SJSA1 (cell line): ENCODE measurements around the gene LIPM. TPM values are rescaled to one million over a fixed set of nuclear protein-coding genes. Genes with fewer than 3 reads are reported as not detected.

Source experiments
- DNase-seq, 2 experiments: peaks; one replicate each; pipeline ENCODE4 v3.0.0-alpha.2; 2015 to 2020; ENCODE audit warnings: low spot score in 2 of 2, low read depth in 1 of 2
- H3K27ac ChIP-seq: fragments of 250-450 bp; sonication (Bioruptor Pico); 2 replicates; pipeline ENCODE4 v1.5.1; 2020; ENCODE audit warnings: mild to moderate bottlenecking, moderate library complexity
- H3K27me3 ChIP-seq: fragments of 250-450 bp; sonication (Bioruptor Pico); replicated peaks from 2 replicates; pipeline ENCODE4 v1.5.1; 2020; ENCODE audit warnings: mild to moderate bottlenecking, moderate library complexity
- H3K36me3 ChIP-seq: fragments of 250-450 bp; sonication (Bioruptor Pico); 2 replicates; pipeline ENCODE4 v1.5.1; 2020; ENCODE audit warnings: mild to moderate bottlenecking
- H3K4me1 ChIP-seq: fragments of 250-450 bp; sonication (Bioruptor Pico); replicated peaks from 2 replicates; pipeline ENCODE4 v1.6.1; 2021; ENCODE audit warnings: mild to moderate bottlenecking
- H3K4me3 ChIP-seq: fragments of 250-450 bp; sonication (Bioruptor Pico); 2 replicates; pipeline ENCODE4 v1.5.1; 2020; ENCODE audit warnings: mild to moderate bottlenecking
- H3K9me3 ChIP-seq: fragments of 250-450 bp; sonication (Bioruptor Pico); replicated peaks from 2 replicates; pipeline ENCODE4 v1.5.1; 2020; ENCODE audit warnings: mild to moderate bottlenecking
- total RNA-seq: library from RNA; depleted of rRNA; stranded (reverse); fragments of >200 nt; shearing (Covaris generic); gene quantifications from 2 replicates; pipeline ENCODE4 v1.2.3, GENCODE V29; 2014; rRNA removed

Gene LIPM
- total RNA-seq, result not detected in 2 replicates

GRCh38 chr10:88802523-88803285 lies at the start of gene LIPM:
Gene LIPM, plus strand, starts transcription at chr10:88802730. Its CDS starts 167 bp downstream, at chr10:88802897.
- Histone ChIP-seq H3K9me3 (no peaks in the 10 kb centered on the region), H3K4me1 (no peaks in the 10 kb centered on the region), H3K27ac (no peak within 1 kb of the TSS), H3K4me3 (no peak within 1 kb of the TSS), H3K27me3 (no peaks in the 10 kb centered on the region), H3K36me3 (no peaks in the 10 kb centered on the region)
- no peak for DNase-seq

GRCh38 chr10:88754287-88754686 lies 48.2 kb upstream of the LIPM start:
- no peaks in the 10 kb centered on the region for H3K4me1 ChIP-seq
- DNase-seq, result no peak
- H3K4me3 ChIP-seq, result no peak overlapping the region
- no peak overlapping the region for H3K27ac ChIP-seq
- H3K27me3 ChIP-seq, result peaks cover 4% of the 10 kb centered on the region
- H3K9me3 ChIP-seq, result no peaks in the 10 kb centered on the region
- H3K36me3 ChIP-seq, result no peaks in the 10 kb centered on the region

GRCh38 chr10:88755753-88756152 lies 46.8 kb upstream of the LIPM start:
- DNase-seq, result no peak
- H3K36me3 ChIP-seq, result no peaks in the 10 kb centered on the region
- no peak overlapping the region for H3K4me3 ChIP-seq
- no peaks in the 10 kb centered on the region for H3K9me3 ChIP-seq
- H3K27me3 ChIP-seq, result peaks cover 7% of the 10 kb centered on the region
- H3K27ac ChIP-seq, result no peak overlapping the region
- H3K4me1 ChIP-seq, result no peaks in the 10 kb centered on the region

GRCh38 chr10:88756660-88757059 lies 45.9 kb upstream of the LIPM start:
- Histone ChIP-seq H3K9me3 (no peaks in the 10 kb centered on the region), H3K27me3 (peaks cover 9% of the 10 kb centered on the region), H3K36me3 (no peaks in the 10 kb centered on the region), H3K27ac (no peak overlapping the region), H3K4me3 (no peak overlapping the region), H3K4me1 (no peaks in the 10 kb centered on the region)
- DNase-seq, result no peak

DNA sequence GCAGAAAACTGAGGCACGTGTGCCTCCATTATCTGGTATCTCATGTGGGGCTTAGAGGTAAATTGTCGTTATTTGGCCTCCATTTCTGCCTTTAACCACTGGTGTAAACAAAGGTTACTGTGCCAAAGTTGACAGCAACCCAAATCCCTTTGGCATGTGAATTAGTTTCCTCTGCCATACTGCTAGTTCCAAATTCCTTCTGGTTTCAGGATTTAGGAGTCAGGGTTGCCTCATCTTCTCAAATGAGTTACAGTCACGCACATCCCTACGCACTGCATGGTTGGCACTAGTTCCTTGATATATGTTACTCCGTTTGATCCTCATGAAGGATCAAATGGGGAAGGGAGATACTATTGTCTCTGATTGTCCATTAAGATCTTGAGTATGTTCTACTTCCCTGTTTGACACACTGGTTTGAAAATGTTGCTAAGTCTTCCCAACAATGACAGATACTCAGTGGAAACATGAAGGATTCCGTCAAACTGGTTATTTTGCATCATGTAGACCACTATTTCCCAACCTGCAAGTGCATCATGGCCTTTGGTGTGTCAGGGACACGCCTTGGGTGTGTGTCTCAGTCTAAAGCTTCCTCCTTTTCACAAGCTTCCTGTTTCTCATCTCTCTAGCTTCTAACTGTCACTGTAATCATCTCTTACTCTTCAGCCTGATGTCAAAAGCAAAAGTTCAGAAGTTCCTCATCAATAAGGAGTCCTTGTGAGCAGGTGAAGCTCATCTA lies 43.0 kb upstream of the LIPM start, which contains the start of gene LIPN:
LIPN (plus strand) TSS at position 655 of the 736 bp plus-strand sequence. CDS start 1,386 bp downstream, outside the sequence.
- peaks cover 20% of the 10 kb centered on the region for H3K27me3 ChIP-seq
- no peaks in the 10 kb centered on the region for H3K9me3 ChIP-seq
- no peak within 1 kb of the TSS for H3K27ac ChIP-seq
- H3K4me3 ChIP-seq, result no peak within 1 kb of the TSS
- H3K4me1 ChIP-seq, result no peaks in the 10 kb centered on the region
- no peak for DNase-seq
- no peaks in the 10 kb centered on the region for H3K36me3 ChIP-seq

- Histone ChIP-seq H3K9me3 (no peaks in the 10 kb centered on the region), H3K27me3 (peaks cover 25% of the 10 kb centered on the region), H3K27ac (no peak overlapping the region), H3K4me1 (no peaks in the 10 kb centered on the region), H3K4me3 (no peak overlapping the region), H3K36me3 (no peaks in the 10 kb centered on the region)
- DNase-seq, result no peak
Observed at GRCh38 chr10:88762906-88763305, 39.6 kb upstream of the LIPM start.

DNA sequence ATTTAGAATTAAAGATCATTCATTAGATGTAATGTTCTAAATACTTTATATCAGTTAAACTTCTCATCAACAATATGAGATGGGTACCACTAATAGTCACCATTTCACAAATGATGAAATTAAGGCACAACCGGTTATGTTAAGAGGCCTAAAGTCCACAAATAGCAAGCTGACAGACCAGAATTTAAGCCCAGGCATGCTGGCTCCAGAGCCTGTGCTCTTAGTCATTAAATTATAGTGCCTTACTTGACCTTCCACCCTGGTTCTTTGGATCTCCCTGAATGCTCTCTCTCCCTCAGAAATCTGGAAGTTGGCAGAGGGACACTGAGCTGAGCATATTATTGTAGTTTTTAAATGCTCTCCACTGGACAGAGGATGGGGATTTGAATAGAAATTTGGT lies 39.1 kb upstream of the LIPM start:
- Histone ChIP-seq H3K27me3 (peaks cover 25% of the 10 kb centered on the region), H3K4me3 (no peak overlapping the region), H3K9me3 (no peaks in the 10 kb centered on the region), H3K36me3 (no peaks in the 10 kb centered on the region), H3K4me1 (no peaks in the 10 kb centered on the region), H3K27ac (no peak overlapping the region)
- no peak for DNase-seq

GRCh38 chr10:88764110-88764509 lies 38.4 kb upstream of the LIPM start:
- DNase-seq, result no peak
- Histone ChIP-seq H3K27me3 (peaks cover 25% of the 10 kb centered on the region), H3K36me3 (no peaks in the 10 kb centered on the region), H3K4me1 (no peaks in the 10 kb centered on the region), H3K27ac (no peak overlapping the region), H3K4me3 (no peak overlapping the region), H3K9me3 (no peaks in the 10 kb centered on the region)

GRCh38 chr10:88765816-88766215 lies 36.7 kb upstream of the LIPM start:
- Histone ChIP-seq H3K4me1 (no peaks in the 10 kb centered on the region), H3K4me3 (no peak overlapping the region), H3K36me3 (no peaks in the 10 kb centered on the region), H3K9me3 (no peaks in the 10 kb centered on the region), H3K27ac (no peak overlapping the region), H3K27me3 (peaks cover 22% of the 10 kb centered on the region)
- no peak for DNase-seq

DNA sequence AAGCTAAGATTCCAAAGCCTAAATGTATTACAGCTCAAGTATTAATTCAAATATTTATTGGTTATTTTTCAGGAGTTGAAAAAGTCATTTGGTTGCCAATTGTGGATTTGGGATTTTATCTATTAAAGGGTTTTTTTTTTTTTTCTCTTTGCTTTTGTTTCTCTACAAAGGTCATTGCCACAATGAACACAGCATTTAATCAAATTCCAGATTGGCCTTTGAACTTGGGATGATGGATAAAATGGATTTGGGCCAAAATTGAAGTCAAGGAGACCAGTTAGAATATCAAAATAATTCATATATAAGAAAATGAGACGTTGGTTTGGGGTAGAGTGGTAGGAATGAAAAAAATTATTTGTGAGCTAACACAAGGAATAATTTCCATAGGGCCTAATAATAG lies 33.1 kb upstream of the LIPM start:
- H3K27me3 ChIP-seq, result peaks cover 15% of the 10 kb centered on the region
- no peak for DNase-seq
- H3K4me3 ChIP-seq, result no peak overlapping the region
- no peaks in the 10 kb centered on the region for H3K9me3 ChIP-seq
- H3K4me1 ChIP-seq, result no peaks in the 10 kb centered on the region
- no peaks in the 10 kb centered on the region for H3K36me3 ChIP-seq
- H3K27ac ChIP-seq, result no peak overlapping the region

GRCh38 chr10:88781206-88781605 lies 21.3 kb upstream of the LIPM start:
- Histone ChIP-seq H3K36me3 (no peaks in the 10 kb centered on the region), H3K27me3 (no peaks in the 10 kb centered on the region), H3K4me3 (no peak overlapping the region), H3K27ac (no peak overlapping the region), H3K9me3 (no peaks in the 10 kb centered on the region), H3K4me1 (no peaks in the 10 kb centered on the region)
- DNase-seq, result no peak

DNA sequence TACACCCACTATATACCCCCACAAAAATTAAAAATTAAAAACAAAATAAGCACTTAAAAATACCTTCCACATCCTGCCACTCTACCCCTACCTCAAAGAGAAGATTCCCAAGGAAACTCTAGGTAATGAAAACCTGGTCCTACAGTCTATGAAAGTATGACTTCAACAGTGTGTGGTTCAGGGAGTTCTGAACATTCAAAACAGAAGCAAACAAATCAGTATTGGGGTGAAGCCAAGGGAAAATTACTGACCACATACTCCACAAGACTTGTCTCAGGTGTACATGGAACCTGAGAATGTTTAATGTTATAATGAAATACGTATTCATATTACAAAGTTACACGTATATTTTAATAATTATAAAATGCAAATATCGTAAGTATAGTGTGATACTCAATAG lies 20.3 kb upstream of the LIPM start:
- Histone ChIP-seq H3K9me3 (no peaks in the 10 kb centered on the region), H3K4me3 (no peak overlapping the region), H3K27me3 (no peaks in the 10 kb centered on the region), H3K36me3 (no peaks in the 10 kb centered on the region), H3K27ac (no peak overlapping the region), H3K4me1 (no peaks in the 10 kb centered on the region)
- DNase-seq, result no peak

- Histone ChIP-seq H3K4me1 (no peaks in the 10 kb centered on the region), H3K36me3 (no peaks in the 10 kb centered on the region), H3K27me3 (no peaks in the 10 kb centered on the region), H3K4me3 (no peak overlapping the region), H3K9me3 (no peaks in the 10 kb centered on the region), H3K27ac (no peak overlapping the region)
- no peak for DNase-seq
Observed at GRCh38 chr10:88783724-88784123, 18.8 kb upstream of the LIPM start.

DNA sequence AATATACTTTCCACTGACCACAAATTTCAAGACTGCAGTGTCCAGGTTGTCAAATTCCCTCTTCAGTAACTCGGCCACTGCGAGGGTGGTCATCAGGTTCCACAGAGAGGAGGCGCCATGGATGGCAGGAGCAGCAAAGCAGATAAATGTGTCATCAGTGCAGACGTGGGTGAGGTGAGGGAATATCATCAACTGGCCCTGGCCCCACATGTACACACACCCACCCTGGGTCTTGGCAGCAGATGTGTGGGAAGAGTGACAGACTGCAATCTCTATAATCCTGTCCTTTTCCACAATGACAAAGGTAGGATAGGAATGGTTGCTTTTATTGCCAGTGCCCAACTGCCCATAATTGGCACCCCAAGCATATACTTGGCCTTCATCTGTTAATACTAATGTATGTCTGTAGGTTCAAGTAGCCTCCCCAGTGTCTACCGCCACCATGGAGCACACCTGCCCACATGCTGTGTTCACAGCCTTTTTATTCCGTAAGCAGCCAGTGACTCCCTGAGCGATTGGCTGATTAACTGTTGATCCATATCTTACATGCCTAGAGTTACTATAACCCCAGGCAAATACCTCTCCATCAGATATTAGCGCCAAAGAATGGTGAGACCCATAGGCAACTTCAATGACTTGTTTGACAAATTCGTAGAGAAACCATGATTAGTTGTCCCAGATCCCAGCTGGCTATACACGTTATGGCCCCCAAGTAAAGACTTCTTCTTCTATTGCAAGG lies 16.3 kb upstream of the LIPM start:
- Histone ChIP-seq H3K4me1 (no peaks in the 10 kb centered on the region), H3K27me3 (no peaks in the 10 kb centered on the region), H3K9me3 (no peaks in the 10 kb centered on the region), H3K27ac (no peak overlapping the region), H3K4me3 (no peak overlapping the region), H3K36me3 (no peaks in the 10 kb centered on the region)
- no peak for DNase-seq
